Stimulated activated CD4-positive, alpha-beta T cell treated with anti-CD3 and anti-CD28 coated beads, Interleukin-2, amount 100 ng/mL, for 24 hours (primary cell): ENCODE measurements around the gene ZNF614.
"Not testable (repeated sequence)": the region's sequence is repeated elsewhere in the genome, so short reads cannot be mapped to it uniquely, and the experiment has no call there.

Source experiments
- DNase-seq, 2 donors: peaks; one replicate each; pipeline ENCODE4 v3.0.0-alpha.2; 2020

ZNF614 gene

DNA sequence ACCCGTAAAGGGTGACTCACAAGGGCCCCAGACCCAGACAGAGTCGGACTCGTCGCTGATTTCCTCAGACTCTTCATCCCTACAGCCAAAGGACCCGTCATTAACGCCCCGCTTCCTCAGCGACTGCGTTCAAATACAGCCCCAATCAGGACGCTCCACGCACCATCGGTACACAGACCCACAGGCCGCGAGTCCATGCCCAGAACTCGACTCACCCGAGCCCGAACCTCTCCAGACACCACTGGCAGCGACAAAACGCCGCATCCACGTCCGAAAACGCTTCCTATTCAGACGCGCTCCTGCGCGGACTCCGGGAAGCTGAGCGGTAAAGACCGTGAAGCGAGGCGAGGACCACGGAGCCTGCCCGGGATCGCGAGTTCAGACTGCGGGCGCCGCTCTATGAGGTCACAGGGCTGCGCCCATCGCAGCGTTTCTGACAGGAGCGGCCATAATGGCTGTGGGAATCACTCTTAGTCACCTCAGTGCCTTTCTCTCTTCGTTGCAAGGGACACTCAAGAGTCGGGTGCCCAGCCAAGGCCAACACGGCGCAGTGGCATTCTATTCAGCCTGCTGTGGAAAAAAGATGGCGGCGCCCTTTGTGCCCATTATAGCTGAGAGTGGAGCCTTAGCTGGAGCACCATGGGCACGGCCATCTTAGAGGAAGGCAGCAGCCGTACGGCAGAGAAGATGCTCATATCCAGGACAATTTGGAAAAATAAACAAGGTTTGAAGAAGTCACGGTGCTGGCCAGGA, at the start of gene ZNF614:
ZNF614 (minus strand) TSS at position 353 of the 753 bp plus-strand sequence. CDS start 2,634 bp downstream, outside the sequence.
- peak; percentile 84 to 86 for DNase-seq

- DNase-seq, result no peak
Observed at GRCh38 chr19:52070496-52070895, 42.3 kb upstream of the ZNF614 start.

DNA sequence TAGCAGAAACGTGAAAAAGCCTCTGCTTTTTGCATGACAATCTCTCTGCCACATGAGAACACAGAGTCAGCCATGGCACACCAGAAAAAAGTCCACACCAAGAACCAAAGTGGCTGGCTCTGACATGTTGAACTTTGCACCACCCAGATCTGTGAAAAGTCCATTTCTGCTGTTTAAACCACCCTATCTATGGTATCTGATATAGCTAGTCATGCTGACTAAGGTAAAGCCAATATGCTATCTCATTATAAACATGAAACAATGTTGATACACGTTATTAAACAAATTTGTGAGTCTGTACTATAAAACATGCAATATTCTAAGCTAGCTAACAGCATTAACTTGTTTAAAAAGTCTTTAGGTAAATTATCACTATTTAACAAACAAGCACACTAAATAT, 41.5 kb upstream of the ZNF614 start:
- no peak for DNase-seq

DNA sequence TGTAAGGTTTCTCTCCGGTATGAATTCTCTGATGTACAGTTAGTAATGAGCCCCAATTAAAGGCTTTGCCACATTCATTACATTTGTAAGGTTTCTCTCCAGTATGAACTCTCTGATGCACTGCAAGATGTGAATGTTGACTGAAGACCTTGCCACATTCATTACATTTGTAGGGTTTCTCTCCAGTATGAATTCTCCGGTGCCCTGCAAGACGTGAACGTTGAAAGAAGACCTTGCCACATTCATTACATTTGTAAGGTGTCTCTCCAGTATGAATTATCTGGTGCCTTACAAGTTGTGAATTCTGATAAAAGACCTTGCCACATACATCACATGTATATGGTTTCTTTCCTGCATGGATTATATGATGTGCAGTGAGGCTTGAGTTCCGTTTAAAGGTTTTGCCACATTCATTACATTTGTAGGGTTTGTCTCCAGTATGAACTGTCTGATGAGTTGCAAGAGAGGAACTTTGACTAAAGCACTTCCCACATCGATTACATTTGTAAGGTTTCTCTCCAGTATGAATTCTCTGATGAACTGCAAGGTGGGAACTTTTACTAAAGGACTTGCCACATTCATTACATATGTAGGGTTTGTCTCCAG, 38.2 kb upstream of the ZNF614 start:
- no peak for DNase-seq

DNA sequence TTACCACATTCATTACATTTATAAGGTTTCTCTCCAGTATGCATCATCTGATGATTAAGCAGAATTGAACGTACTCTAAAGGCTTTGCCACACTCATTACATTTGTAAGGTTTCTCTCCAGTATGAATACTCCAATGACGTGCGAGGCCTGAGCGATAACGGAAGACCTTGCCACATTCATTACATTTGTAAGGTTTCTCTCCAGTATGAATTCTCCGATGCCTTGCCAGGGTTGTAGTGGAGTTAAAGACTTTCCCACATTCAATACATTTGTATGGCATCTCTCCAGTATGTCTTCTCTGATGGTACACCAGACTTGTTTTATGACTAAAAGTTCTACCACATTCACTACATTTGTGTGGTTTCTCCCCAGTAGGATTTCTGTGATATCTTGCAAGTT, 37.2 kb upstream of the ZNF614 start:
- no peak for DNase-seq

DNA sequence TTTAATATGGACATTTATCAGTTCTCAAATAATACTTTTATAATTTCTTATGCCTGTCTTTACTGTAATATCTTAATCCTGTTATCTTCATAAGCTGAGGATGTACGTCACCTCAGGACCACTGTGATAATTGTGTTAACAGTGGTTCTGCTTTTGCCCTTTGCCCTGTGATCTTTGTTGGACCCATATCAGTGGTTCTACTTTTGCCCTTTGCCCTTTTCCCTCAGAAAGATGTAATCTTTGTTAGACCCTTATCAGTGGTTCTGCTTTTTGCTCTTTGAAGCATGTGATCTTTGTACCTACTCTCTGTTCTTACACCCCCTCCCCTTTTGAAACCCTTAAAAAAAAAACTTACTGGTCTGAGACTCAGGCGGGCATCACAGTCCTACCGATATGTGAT, 28.3 kb upstream of the ZNF614 start:
- DNase-seq, result not testable (repeated sequence)

- not testable (repeated sequence) for DNase-seq
Observed at GRCh38 chr19:52051736-52052135, 23.6 kb upstream of the ZNF614 start.

DNA sequence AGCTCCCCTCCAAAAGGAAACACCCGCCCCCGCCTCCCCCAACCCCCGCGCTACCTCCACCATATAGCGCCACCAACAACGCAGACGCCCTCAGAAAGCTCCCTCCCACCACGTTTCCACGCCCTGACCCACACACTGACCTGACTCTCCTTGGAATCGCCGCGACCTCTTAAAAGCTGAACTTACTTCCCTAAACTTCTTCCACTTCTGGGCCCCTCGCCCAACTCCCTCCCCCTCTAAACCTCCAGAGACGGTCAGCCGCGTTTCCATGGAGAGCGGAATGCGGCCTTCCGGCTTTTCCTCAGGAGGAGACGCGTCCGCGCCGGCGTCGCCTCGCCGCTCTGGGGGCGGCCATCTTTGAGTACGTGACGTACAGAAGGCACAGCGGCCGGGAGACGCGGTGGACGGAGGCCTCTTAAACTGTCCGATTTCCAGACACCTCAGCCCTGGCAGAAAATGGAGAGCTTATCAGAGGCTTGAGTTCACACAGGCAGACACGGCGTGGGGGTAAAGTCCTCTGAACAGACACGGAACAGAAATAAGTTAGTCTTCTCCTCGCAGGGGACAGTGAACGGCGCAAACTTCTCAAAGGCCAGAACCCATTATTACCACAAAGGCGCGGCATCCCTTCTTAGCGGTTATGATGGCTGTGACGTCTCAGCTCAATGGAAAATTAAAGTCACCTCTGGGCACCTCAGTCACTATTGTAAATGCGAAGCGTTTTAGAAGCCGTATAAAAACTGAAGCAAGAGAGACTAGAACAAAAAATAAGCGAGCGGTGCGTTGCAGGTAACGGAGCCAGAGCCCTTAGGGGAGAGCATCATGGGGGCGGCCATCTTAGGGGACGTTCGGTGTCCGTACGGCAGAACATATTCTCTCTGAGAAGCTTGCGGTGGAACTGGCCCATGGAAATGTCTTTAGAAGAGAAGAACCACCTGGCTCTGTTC, 20.6 kb upstream of the ZNF614 start, which contains the start of gene ZNF432:
ZNF432 (minus strand) TSS at position 284 of the 947 bp plus-strand sequence. CDS start 1,970 bp downstream, outside the sequence.
- DNase-seq, result peak; percentile 82

DNA sequence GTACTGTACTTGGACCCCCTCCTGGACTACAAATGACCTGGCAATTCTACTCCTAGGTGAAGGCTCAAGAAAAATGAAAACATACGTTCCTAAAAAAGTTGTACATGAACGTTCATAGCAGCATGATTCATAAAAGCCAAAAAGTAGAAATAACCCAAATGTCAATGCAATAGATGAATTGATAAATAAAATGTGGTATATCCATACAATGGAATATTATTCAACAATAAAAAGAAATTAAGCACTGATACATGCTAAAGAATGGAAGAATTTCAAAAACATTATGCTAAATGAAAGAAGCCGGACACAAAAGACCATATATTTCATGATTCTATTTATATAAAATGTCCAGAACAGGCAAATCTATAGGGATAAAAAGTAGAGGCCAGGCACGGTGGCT, 11.0 kb upstream of the ZNF614 start:
- no peak for DNase-seq

DNA sequence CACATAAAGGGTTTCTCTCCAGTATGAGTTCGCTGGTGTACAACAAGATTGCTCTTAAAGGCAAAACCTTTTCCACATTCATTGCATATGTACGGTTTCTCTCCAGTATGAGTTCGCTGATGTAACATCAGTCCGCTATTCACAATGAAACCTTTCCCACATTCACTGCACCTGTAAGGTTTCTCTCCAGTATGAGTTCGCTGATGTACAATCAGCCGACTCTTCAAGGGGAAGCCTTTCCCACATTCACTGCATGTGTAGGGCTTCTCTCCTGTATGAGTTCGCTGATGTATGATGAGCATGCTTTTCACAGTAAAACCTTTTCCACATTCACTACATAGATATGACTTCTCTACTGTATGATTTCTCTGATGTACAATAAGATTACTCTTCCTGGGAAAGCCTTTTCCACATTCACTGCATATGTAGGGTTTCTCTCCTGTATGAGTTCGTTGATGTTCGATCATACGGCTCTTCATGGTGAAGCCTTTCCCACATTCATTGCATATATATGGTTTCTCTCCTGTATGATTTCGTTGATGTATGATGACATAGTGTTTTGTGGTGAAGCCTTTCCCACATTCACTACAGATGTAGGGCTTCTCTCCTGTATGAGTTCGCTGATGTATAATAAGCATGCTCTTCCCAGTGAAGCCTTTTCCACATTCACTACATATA, 6.0 kb upstream of the ZNF614 start:
- DNase-seq, result no peak

- DNase-seq, result no peak
Observed at GRCh38 chr19:52028780-52029123, 573 bp upstream of the ZNF614 start.

DNA sequence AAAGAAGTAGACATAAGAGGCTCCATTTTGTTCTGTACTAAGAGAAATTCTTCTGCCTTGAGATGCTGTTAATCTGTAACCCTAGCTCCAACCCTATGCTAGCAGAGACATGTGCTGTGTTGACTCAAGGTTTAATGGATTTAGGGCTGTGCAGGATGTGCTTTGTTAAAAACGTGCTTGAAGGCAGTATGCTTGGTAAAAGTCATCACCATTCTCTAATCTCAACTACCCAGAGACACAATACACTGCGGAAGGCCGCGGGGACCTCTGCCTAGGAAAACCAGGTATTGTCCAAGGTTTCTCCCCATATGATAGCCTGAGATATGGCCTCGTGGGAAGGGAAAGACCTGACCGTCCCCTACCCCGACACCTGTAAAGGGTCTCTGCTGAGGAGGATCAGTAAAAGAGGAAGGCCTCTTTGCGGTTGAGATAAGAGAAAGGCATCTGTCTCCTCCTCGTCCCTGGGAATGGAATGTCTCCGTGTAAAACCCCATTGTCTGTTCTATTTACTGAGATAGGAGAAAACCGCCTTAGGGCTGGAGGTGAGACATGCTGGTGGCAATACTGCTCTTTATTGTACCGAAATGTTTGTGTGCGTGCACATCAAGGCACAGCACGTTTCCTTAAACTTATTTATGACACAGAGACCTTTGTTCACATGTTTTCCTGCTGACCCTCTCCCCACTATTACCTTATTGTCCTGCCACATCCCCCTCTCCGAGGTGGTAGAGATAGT, 1.8 kb downstream of the ZNF614 start:
- DNase-seq, result not testable (repeated sequence)

- DNase-seq, result not testable (repeated sequence)
Observed at GRCh38 chr19:52024478-52024877, 3.7 kb downstream of the ZNF614 start.

DNA sequence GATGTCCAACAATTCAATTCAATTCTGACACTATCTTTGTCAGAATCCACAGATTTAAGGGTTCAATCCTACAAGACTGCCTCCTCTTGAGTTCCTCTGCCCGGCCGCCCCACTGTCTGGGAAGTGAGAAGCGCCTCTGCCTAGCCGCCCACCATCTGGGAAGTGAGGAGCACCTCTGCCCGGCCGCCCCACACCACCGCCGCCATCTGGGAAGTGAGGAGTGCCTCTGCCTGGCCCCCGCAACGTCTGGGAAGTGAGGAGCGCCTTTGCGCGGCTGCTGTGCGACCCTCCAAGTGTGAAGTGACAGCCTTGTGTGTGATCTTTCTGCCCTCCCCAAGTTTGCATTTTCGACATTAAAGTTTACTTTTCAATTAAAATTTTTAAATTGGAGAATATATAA, 6.0 kb downstream of the ZNF614 start:
- DNase-seq, result no peak

DNA sequence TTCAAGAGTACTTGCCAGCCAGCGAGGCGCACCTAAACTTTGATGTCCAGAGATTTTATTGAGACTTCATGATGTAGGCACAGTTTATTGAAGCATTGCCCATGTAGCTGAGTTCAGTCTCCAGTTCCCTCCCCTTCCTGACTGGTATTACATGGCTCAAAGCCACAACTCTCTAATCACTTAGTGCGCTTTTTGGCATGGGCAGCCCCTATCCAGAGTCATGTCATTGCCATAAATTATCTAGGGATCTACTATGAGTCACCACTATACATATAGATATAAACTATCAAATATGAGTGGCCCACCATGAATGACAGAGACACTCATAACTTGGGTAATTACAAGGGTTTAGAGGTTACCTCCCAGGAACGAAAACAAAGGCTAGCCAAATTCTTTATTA, 7.7 kb downstream of the ZNF614 start:
- no peak for DNase-seq

DNA sequence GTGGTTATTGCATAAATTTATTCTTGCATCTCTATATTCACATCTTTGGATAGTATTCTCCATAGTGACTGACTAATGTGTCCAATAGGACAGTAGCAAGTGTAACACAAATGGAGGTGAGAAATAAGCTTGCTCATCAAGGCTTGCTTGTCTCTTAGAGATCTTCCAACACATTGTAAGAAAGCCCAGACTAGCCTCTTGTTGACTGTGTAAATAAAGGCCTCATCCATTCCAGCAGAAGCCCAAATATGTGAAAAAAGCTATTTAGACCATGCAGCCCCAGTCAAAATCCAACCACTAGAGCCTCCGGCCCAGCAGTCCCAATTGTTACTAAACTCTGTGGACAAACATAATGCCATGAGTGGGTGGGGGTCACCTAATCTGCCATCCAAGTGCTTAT, 17.5 kb downstream of the ZNF614 start:
- no peak for DNase-seq

DNA sequence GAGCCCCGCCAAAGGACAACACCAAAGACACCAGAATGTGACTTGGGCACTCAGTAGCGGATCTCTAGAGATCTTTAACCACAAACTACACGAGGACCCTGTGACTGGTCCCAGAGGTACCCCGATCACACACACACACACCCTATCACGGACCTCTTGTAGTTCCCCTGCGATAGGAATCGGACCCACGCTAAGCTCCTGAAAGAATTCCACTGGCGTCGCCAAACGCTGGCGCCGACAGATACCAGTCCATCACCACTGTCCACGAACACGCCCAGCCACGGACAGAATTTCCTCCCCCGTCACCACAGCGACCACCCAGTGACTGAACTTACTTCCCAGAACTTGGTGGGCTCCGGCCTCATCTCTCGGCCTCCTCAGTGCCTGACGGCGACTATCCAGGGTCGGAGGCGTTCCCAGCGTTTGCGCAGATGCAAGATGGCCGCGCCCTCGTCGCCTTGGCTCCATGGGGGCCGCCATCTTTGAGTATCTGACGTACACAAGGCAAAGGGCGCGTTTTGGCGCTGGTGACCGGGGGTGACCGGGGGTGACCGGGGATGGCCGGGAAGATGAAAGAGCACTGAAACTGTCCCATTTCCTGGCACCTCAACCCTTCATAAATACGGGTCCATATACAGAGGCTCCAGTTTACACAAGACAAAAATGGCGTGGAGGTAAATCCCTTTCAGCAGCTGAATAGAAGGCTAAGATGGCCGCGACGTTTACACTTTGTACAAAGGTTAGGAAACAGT, 20.2 kb downstream of the ZNF614 start, which contains the start of gene ZNF615:
ZNF615 (minus strand) TSS at position 406 of the 752 bp plus-strand sequence. CDS start 4,500 bp downstream, outside the sequence.
- DNase-seq, result peak; percentile 87 to 90

- DNase-seq, result no peak
Observed at GRCh38 chr19:52007451-52007805, 20.8 kb downstream of the ZNF614 start.

DNA sequence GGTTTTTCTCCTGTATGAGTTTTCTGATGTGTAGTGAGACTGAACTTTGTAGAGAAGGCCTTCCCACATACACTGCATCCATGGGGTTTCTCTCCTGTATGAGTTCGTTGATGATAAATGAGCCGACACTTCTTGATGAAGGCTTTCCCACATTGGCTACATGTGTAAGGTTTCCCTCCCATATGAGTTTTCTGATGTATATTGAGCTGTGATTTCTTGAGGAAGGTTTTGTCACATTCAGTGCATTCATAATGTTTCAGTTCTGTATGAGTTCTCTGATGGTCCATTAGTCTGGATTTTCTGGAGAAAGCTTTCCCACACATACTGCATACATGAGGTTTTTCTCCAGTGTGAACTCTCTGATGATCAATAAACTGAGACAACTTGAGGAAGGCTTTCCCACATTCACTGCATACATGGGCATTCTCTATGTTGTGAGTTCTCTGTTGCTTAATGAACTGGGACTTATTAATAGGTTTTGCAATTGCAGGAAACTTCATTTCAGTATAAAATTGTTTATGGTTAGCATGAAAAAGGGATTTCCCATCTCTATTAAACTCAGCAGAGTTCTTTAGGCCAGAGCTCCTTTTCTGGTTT, 34.0 kb downstream of the ZNF614 start:
- no peak for DNase-seq

DNA sequence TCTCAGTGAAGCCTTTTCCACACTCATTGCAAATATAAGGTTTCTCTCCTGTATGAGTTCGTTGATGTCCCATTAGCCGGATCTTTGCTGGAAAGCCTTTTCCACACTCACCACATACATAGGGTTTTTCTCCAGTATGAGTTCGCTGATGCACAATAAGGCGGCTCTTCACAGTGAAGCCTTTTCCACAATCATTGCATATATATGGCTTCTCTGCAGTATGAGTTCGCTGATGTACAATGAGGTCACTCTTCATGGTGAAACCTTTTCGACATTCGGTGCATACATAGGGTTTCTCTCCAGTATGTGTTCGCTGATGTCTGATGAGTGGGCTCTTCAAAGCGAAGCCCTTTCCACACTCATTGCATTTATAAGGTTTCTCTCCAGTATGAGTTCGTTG, 34.8 kb downstream of the ZNF614 start:
- DNase-seq, result no peak
